Measurements from ENCODE around the gene CUBN. TPM values are rescaled to one million over a fixed set of nuclear protein-coding genes. Genes with fewer than 3 reads are reported as not detected.

CUBN gene
- total RNA-seq, 1 donor from 2014 or later, result 6.8 TPM

GRCh38 chr10:17109046-17109445 is 20.6 kb downstream of the CUBN start:
- intact Hi-C loops (cut with DNase I), result loop anchor here (5.0 kb wide), 1 partner anchor 33 kb away; no protein-coding TSS in a partner anchor

DNA sequence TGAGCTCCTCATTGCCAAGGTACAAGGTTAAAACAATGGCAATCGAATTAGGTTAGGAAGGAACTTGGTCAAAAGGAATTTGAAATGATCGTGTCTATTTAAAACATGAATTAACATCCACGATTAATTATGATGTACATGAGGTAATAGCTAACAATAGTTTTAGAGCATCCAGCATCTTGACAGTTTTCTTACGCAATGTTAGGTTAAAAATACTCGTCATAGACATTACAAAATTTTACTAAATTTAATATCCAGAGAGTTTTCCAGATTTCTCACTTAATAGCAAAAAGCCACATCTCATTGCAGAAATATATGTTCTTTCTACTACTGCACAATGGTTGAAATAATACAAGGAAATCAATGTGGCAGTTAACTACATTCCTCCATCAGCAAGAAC is 22.6 kb downstream of the CUBN start:
- TF ChIP-seq CTCF (IDR thresholded peaks at IDR 0.05), result no peak
- H3K27me3 ChIP-seq, result no peaks in the 10 kb centered on the region
- no peaks in the 10 kb centered on the region for H3K9me3 ChIP-seq
- no peaks in the 10 kb centered on the region for H3K4me1 ChIP-seq
- intact Hi-C loops (cut with DNase I), result loop anchor here (5.0 kb wide), 1 partner anchor 35 kb away; no protein-coding TSS in a partner anchor
- H3K36me3 ChIP-seq, result no peaks in the 10 kb centered on the region
- H3K4me3 ChIP-seq, result no peak overlapping the region
- H3K27ac ChIP-seq, result no peak overlapping the region
- no peak for DNase-seq (ENCODE audit: low spot score in 2 of 2)

More at GRCh38 chr10:17109046-17109445, 20.6 kb downstream of the CUBN start:
- Histone ChIP-seq H3K4me1 (no peaks in the 10 kb centered on the region), H3K4me3 (no peak overlapping the region), H3K9me3 (no peaks in the 10 kb centered on the region), H3K27me3 (no peaks in the 10 kb centered on the region), H3K36me3 (no peaks in the 10 kb centered on the region), H3K27ac (no peak overlapping the region)
- no peak for TF ChIP-seq CTCF (IDR thresholded peaks at IDR 0.05)
- DNase-seq (ENCODE audit: low spot score in 2 of 2), result no peak

DNA sequence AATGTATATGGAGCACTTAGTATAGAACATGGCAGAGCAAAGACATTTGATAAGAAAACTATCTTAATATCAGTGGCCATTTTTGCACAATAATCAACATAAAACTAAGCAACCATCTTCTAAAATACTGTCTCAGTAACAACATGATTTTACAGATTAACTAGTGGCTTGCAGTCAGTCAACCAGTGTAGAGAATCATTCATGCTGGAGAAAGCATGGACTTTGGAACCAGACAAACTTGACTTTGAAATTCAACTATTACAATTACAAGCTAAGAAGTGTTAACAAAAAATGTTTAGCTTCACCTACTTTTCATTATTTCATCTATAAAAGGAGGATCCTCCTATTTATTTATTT is 27.7 kb downstream of the CUBN start:
- DNase-seq (ENCODE audit: low spot score in 2 of 2), result no peak
- Histone ChIP-seq H3K27ac (peak overlapping the region; percentile 14 to 46), H3K36me3 (no peaks in the 10 kb centered on the region), H3K27me3 (no peaks in the 10 kb centered on the region), H3K4me3 (no peak overlapping the region), H3K9me3 (no peaks in the 10 kb centered on the region), H3K4me1 (peaks cover 0 to 8% of the 10 kb centered on the region in 2 donors)
- TF ChIP-seq CTCF (IDR thresholded peaks at IDR 0.05), result no peak
- intact Hi-C loops (cut with DNase I), result no loop called here

DNA sequence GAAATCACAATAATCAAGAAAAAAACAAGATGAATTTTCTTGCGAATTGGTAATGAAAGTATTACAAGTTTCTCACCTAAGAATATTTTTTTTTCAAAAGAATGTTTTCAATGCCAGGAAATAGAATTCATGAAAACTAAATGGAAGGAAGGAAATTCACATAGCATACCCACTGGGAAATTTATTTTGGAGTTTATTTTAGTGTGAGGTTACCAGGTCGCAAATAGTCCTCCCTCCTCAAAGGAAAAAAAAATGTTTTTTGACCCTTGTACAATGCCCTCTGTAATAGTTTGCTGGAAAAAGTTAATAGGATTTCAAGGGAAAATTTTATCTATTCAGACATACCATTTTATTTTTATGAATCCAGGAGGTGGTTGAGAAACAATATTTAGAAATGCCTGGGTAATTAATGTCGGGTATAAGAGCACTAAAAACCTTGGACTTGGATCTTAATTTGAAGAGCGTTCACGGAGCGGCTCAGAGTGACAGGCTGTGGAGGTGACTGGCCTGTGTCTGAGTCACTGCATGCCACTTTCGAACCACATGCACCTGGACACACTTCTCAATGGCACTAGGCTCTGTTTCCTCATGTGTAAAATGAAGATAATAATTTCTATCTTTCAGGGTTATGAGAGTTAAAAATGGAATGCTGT is 28.2 kb downstream of the CUBN start:
- DNase-seq (ENCODE audit: low spot score in 2 of 2), result no peak
- Histone ChIP-seq H3K4me3 (no peak overlapping the region), H3K27ac (peak overlapping the region; percentile 14 to 46), H3K9me3 (no peaks in the 10 kb centered on the region), H3K36me3 (no peaks in the 10 kb centered on the region), H3K27me3 (no peaks in the 10 kb centered on the region), H3K4me1 (peaks cover 0 to 8% of the 10 kb centered on the region in 2 donors)
- intact Hi-C loops (cut with DNase I), result no loop called here
- TF ChIP-seq CTCF (IDR thresholded peaks at IDR 0.05), result no peak

- no peak for TF ChIP-seq CTCF (IDR thresholded peaks at IDR 0.05)
- intact Hi-C loops (cut with DNase I), result no loop called here
Observed at GRCh38 chr10:17100586-17100985, 29.0 kb downstream of the CUBN start.

More at GRCh38 chr10:17100586-17100985, 29.0 kb downstream of the CUBN start:
- Histone ChIP-seq H3K36me3 (no peaks in the 10 kb centered on the region), H3K4me1 (peaks cover 0 to 8% of the 10 kb centered on the region in 2 donors), H3K9me3 (no peaks in the 10 kb centered on the region), H3K27ac (peak overlapping the region; percentile 46 to 48), H3K4me3 (no peak overlapping the region), H3K27me3 (no peaks in the 10 kb centered on the region)
- no peak for DNase-seq (ENCODE audit: low spot score in 2 of 2)

Measured in ascending aorta (tissue), 2 donors.